Measurements from ENCODE around the gene TTC33. TPM values are rescaled to one million over a fixed set of nuclear protein-coding genes. Genes with fewer than 3 reads are reported as not detected.
"Not testable (repeated sequence)": the region's sequence is repeated elsewhere in the genome, so short reads cannot be mapped to it uniquely, and the experiment has no call there.

Gene TTC33
- total RNA-seq, 4 donors from 2014 or later, result 6.4 to 67.3 (median 17.4) TPM

- Histone ChIP-seq H3K36me3 (no peaks in the 10 kb centered on the region), H3K27me3 (no peaks in the 10 kb centered on the region), H3K27ac (no peak overlapping the region), H3K4me3 (no peak overlapping the region), H3K9me3 (no peaks in the 10 kb centered on the region), H3K4me1 (peaks cover 0 to 6% (median 0%) of the 10 kb centered on the region in 4 donors)
- intact Hi-C loops (cut with DNase I; ENCODE audit: low total_unique reads), result no loop called here
- no peak for DNase-seq
- TF ChIP-seq EP300 (IDR thresholded peaks at IDR 0.05; ENCODE audit: low read depth), result no peak
- TF ChIP-seq CTCF (IDR thresholded peaks at IDR 0.05), result no peak
- no peak for TF ChIP-seq POLR2A (IDR thresholded peaks at IDR 0.05)
- in situ Hi-C loops (cut with MboI; ENCODE audit: low pct_ligation_motif_present in 1 of 4, low pct_unique_long_range_greater_than_20kb in 1 of 4, low sequenced_read_pairs in 3 of 4), result no loop called here
These were observed 154.4 kb downstream of the TTC33 start for GRCh38 chr5:40601198-40601868.

DNA sequence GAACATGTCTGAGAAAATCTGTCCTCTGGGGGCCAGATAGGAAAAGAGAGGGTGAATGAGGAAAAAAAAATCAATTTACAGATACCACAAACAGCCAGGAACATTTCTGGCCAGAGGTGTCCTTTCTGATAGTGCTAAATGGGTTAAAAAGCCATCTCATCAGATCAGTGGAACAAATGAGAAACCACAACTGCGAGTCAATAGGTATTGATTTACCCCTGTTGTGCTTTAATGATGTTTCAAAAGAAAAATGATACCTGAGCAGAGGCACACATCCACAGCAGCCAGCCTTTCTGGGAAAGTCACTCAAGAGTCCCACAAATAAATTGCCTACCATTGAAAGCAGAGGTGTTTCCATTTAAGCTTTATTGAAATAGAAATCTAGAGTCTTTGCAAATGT is 155.4 kb downstream of the TTC33 start:
- peaks cover 0 to 4% (median 0%) of the 10 kb centered on the region in 4 donors for H3K4me1 ChIP-seq
- no peaks in the 10 kb centered on the region for H3K9me3 ChIP-seq
- no peak overlapping the region for H3K4me3 ChIP-seq
- 83 to 90% methylated on average over 1 of the region's 1 CpG for WGBS, 2 donors (ENCODE audit: low coverage in 1 of 2)
- intact Hi-C loops (cut with DNase I; ENCODE audit: low total_unique reads), result no loop called here
- H3K27me3 ChIP-seq, result no peaks in the 10 kb centered on the region
- H3K27ac ChIP-seq, result no peak overlapping the region
- no peak for DNase-seq
- no peaks in the 10 kb centered on the region for H3K36me3 ChIP-seq
- in situ Hi-C loops (cut with MboI; ENCODE audit: low pct_ligation_motif_present in 1 of 4, low pct_unique_long_range_greater_than_20kb in 1 of 4, low sequenced_read_pairs in 3 of 4), result no loop called here
- no peak for TF ChIP-seq CTCF (IDR thresholded peaks at IDR 0.05)

DNA sequence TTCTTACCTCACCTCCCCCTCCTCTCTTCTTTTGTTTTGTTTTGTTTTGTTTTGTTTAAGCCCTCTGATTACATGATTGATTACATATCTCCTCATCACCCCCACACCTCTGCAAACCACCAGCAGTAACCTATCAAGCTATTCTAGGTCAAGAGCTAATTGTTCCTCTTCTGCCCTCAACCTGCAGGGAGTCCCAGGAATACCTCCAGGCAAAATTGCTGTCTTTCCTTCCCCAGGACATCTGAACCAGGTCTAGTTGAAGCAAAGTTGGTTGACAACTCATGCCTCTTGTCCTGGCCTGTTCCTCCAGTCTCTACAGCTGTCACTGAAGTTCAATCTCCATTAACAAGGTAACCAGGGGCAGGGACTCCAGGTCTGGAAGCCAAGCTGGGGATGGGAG is 156.1 kb downstream of the TTC33 start:
- no peaks in the 10 kb centered on the region for H3K9me3 ChIP-seq
- TF ChIP-seq POLR2A (IDR thresholded peaks at IDR 0.05) (no peak), CTCF (IDR thresholded peaks at IDR 0.05) (no peak)
- intact Hi-C loops (cut with DNase I; ENCODE audit: low total_unique reads) (no loop called here), in situ Hi-C loops (cut with MboI; ENCODE audit: low pct_ligation_motif_present in 1 of 4, low pct_unique_long_range_greater_than_20kb in 1 of 4, low sequenced_read_pairs in 3 of 4) (no loop called here)
- H3K4me1 ChIP-seq, result peaks cover 0 to 4% (median 0%) of the 10 kb centered on the region in 4 donors
- H3K4me3 ChIP-seq, result no peak overlapping the region
- DNase-seq, result no peak
- no peaks in the 10 kb centered on the region for H3K36me3 ChIP-seq
- no peaks in the 10 kb centered on the region for H3K27me3 ChIP-seq
- H3K27ac ChIP-seq, result no peak overlapping the region

GRCh38 chr5:40594811-40595210 is 160.9 kb downstream of the TTC33 start:
- DNase-seq, result no peak
- Histone ChIP-seq H3K9me3 (no peaks in the 10 kb centered on the region), H3K36me3 (no peaks in the 10 kb centered on the region)

GRCh38 chr5:40591727-40592396 is 163.9 kb downstream of the TTC33 start:
- H3K4me1 ChIP-seq; intact Hi-C loops (cut with DNase I; ENCODE audit: low total_unique reads); in situ Hi-C loops (cut with MboI; ENCODE audit: low pct_ligation_motif_present in 1 of 4, low pct_unique_long_range_greater_than_20kb in 1 of 4, low sequenced_read_pairs in 3 of 4); H3K27ac ChIP-seq; H3K27me3 ChIP-seq; H3K36me3 ChIP-seq; H3K4me3 ChIP-seq; DNase-seq; H3K9me3 ChIP-seq: not testable (repeated sequence)
- WGBS, 2 donors (ENCODE audit: low coverage in 1 of 2), result 59 to 68% methylated on average over 8 to 10 of the region's 10 CpGs

More at GRCh38 chr5:40594811-40595210, 160.9 kb downstream of the TTC33 start:
- intact Hi-C loops (cut with DNase I; ENCODE audit: low total_unique reads) (no loop called here), in situ Hi-C loops (cut with MboI; ENCODE audit: low pct_ligation_motif_present in 1 of 4, low pct_unique_long_range_greater_than_20kb in 1 of 4, low sequenced_read_pairs in 3 of 4) (no loop called here)
- Histone ChIP-seq H3K4me3 (no peak overlapping the region), H3K27me3 (no peaks in the 10 kb centered on the region), H3K4me1 (peaks cover 0 to 9% (median 0%) of the 10 kb centered on the region in 4 donors), H3K27ac (no peak overlapping the region)
- no peak for TF ChIP-seq POLR2A (IDR thresholded peaks at IDR 0.05)
- TF ChIP-seq EP300 (IDR thresholded peaks at IDR 0.05; ENCODE audit: low read depth), result no peak
- TF ChIP-seq POLR2AphosphoS5 (IDR thresholded peaks at IDR 0.05), result no peak
- TF ChIP-seq CTCF (IDR thresholded peaks at IDR 0.05), result no peak
- WGBS, 2 donors (ENCODE audit: low coverage in 1 of 2), result 29 to 33% methylated on average over 1 of the region's 1 CpG
